Uterine smooth muscle cell (primary cell): Measurements from ENCODE around the gene F8A2. TPM values are rescaled to one million over a fixed set of nuclear protein-coding genes. Genes with fewer than 3 reads are reported as not detected.

ENCODE experiments used
- total RNA-seq: library from RNA; depleted of rRNA; stranded (reverse); fragments of >200 nt; gene quantifications from 2 replicates; pipeline ENCODE4 v1.2.3, GENCODE V29; 2014

F8A2 gene
- total RNA-seq: not detected in 2 replicates

DNA sequence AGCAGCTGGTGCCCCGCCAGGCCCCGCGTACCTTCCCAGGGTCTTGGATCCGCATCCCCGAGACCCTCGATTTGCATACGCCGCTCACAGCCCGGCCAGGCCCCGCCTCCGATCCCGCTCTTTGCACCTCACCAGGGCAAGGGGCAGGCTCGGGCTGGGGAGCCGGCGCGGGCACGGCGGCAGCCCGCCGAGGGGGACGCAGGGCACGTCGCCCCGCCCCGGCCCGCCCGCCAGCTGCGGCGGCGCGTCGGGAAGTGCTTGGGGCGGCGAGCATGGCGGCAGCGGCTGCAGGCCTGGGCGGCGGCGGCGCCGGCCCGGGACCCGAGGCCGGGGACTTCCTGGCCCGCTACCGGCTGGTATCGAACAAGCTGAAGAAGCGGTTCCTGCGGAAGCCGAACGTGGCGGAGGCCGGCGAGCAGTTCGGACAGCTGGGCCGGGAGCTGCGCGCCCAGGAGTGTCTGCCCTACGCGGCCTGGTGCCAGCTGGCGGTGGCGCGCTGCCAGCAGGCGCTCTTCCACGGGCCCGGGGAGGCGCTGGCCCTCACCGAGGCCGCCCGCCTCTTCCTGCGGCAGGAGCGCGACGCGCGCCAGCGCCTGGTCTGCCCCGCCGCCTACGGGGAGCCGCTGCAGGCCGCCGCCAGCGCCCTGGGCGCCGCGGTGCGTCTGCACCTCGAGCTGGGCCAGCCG is at the start of gene F8A2:
Gene F8A2, plus strand, starts transcription at position 253 of the 686 bp plus-strand sequence. Its CDS starts 20 bp downstream, at position 273.

DNA sequence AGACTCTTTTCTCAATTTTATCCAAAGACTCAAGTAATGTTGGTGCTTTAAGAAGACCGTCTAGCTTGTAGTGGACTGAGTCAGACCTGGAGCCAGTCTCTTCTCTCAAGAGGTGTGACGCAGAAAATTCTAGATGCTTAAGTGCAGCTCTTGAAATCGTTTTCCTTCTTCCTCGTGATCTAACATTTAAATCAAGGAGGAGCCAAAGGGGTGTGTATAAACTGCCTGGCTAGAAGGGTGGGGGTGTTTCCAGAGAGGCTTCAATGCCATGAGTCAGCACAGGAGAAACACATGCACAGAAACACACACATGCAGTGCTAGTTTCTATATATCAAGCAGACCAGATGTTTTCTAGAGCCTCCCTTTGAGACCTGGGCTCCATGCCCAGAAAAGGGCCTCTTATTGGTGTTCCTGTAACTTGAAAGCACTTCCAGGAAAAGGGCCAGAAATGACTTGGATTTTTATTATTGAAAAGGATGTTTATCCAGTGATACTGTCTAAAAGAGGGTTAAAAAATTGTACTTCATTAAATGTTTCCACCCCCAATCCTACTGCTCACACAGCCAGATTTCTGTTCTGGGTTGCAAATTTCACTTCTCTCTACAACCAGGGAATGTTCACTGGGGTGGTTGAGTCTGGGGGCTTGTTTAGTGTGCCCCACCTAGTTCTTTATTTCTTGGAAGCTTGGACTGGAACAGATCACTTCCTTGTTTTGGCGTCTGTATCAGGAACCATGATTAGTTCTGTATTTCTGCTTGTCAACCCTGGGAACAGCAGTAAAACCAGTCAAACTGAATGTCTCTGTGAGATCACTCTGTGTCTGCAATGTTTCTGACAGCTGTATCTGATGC is 47.2 kb upstream of the F8A2 start, which contains the start of gene CLIC2:
Gene CLIC2, minus strand, starts transcription at position 129 of the 851 bp plus-strand sequence. CDS start 187 bp downstream, outside the sequence.

Other genes with a start within 250 kb of the F8A2 start
- gene VBP1, start 165.6 kb upstream of the F8A2 start, total RNA-seq: 70.5 and 111 TPM in 2 replicates
- 2.4 and 5.7 TPM in 2 replicates for gene RAB39B, start 117.6 kb upstream of the F8A2 start, total RNA-seq
- gene CLIC2, start 47.5 kb upstream of the F8A2 start, total RNA-seq: 6.2 and 12.1 TPM in 2 replicates
- gene F8A3, start 76.5 kb downstream of the F8A2 start, total RNA-seq: 2.5 TPM in 1 of 2 replicates, not detected in the other
- gene SPRY3, start 230.5 kb downstream of the F8A2 start, total RNA-seq: 0.22 and 0.25 TPM in 2 replicates
- 18.0 TPM in 2 replicates for gene TMLHE, start 230.9 kb downstream of the F8A2 start, total RNA-seq